ENCODE measurements around the gene SMIM28.

SMIM28 gene

DNA sequence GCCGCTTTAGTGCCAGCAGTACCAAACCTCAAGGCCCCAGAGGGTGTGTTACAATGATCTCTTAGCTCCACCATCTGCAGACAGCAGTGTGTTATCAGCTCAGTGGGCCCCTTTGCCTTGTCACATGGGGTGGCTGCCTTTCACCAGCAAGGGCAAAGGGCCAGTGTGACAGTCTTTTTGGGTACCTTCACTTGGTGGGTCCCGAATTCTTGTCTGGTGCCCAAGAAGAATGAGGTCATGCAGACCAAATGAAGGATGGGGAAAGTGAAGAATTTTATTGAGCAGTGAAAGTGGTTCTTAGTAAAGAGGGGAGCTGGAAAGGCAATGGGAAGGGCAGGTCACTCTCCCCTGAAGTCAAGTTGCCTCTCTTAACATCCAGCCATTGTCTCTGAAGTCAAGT lies 2.9 kb upstream of the SMIM28 start:
- DNase-seq: no peak

DNA sequence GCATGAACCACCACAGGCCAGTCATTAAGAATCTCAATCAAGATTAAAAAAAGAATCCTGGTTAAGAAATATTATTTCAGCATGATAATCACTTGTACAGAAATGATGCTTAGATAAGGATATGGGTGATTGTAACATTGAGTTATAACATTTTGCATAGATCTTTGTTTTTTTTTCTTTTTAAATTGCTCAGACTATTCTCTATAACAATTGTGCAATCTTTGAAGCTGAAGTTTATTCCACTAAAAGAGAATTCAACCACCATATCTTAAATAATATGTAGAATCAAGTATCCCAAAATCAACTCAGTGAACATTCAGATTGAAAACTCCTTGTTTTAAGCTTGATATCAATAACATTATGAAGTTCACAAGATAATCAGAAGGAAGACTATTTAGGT lies 663 bp upstream of the SMIM28 start:
- DNase-seq: no peak

DNA sequence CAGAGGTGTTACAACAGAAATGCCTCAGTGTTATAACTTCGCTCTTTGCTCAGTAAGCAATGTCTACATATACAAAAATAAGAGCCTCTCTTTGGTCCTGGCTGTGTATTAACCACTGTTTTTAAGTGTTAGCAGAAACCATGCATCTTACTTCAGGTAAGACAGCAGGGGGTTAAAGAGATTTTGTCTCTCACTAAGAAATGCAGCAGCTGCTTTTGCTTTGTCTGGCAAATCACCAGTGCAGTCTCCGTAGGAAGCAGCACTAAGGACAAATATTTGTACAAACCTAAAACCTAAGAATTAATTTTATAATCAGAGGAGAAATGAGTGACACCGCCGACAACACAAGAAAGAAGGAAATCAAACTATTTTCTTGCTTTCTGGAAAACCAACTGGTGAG lies 758 bp downstream of the SMIM28 start:
- no peak for DNase-seq

DNA sequence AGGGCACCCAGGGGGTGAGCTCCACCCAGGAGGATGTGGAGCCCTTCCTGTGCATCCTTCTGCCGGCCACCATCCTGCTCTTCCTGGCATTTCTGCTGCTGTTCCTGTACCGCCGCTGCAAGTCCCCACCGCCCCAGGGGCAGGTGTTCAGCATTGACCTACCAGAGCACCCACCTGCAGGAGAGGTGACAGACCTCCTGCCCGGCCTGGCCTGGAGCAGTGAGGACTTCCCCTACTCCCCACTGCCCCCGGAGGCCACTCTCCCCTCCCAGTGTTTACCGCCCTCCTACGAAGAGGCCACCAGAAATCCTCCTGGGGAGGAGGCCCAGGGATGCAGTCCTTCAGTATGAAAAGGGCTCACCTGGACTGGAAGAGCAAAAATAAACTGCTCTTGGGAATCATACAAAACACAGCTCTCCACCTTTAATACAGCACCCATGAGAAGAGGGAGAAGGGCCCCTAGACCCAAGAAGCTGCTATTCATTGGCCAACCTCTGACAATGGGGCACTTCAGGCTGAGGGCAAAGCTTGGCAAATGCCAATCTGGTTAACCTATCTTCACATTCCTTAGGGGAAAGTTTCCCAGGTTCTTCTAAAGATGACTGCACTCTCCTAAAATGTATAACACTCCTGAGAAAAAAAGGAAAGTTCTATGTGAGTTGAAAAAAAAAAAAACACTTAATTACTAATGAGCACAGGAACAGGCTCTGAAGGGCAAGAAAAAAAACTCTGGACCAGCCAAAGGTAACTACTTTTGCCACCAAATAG lies 5.0 kb downstream of the SMIM28 start:
- DNase-seq: no peak

DNA sequence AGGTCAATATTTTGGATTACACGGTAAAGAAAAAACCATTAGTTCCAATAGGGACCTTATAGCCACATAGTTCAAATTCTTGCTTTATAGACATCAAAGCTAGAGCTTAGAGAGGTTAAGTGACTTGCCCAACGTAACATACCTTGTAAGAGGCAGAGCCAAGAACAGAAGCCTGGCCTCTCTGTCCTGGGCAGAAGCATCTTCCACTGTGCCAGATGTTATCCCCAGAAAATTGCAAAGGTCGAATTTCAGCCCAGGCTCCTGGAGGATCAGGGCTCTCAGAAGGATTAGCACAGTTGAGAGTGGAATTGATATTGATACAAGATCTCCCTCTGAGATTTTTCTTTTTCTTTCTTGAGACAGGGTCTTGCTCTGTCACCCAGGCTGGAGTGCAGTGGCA lies 6.1 kb downstream of the SMIM28 start:
- DNase-seq: no peak

DNA sequence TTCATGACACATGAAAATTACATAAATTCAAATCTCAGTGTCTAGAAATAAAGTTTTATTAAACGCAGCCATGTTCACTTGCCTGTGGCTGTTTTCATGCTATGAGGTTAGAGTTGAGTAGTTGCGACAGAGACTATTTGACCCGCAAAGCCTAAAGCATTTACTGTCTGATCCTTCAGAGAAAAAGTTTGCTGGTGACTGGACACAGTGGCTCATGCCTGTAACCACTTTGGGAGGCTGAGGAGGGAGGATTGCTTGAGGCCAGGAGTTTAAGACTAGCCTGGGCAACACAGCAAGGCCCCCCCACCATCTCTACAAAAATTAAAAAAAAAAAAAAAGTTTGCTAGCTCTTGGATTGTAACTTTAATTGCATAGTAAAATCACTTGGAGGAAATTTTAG lies 9.2 kb downstream of the SMIM28 start:
- DNase-seq: no peak

GRCh38 chr6:138387577-138388368 lies 10.1 kb downstream of the SMIM28 start:
- no peak for DNase-seq

GRCh38 chr6:138389551-138389950 lies 11.8 kb downstream of the SMIM28 start:
- DNase-seq: no peak

DNA sequence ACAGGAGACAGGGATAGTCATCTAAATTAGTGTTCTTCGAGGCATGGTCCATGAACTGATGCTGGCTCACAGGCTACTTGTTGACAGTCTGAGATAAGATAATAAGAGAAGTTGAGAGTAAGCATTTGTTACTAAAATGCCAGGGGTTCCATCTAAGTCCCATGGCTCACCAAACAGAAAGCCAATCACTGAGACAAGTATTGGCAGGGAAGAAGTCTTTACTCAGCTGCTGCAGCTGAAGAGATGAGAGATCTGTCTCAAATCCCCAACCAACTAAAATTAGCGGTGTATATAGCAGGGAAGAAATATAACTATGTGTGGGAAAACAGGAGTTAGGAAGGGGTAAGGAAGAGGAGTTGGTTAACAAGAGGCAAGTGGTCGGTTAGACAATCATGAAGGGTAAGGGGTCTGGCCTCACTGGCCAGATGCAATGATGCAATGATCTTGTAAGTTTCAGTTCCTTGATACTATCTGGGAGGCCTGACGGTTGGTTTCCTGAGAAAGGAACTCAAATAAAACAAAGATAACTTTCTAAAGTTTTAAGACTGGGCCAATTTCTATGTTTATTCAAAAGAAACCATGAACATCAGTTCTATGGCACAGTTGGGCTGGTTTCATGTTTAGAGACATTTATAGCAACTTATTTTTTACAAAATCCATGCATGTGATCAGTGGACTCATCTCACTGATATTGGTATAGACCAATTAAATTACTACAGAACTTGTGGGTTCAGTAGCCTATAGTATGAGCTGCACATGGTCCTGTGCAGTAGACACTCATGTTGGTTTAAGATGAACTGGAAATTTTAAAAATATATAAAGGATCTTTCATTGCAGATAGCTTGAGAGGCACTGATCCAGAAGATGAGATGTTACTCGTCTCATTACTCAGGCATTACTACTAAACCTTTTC lies 16.4 kb downstream of the SMIM28 start:
- no peak for DNase-seq

GRCh38 chr6:138396709-138397108 lies 19.0 kb downstream of the SMIM28 start:
- no peak for DNase-seq

DNA sequence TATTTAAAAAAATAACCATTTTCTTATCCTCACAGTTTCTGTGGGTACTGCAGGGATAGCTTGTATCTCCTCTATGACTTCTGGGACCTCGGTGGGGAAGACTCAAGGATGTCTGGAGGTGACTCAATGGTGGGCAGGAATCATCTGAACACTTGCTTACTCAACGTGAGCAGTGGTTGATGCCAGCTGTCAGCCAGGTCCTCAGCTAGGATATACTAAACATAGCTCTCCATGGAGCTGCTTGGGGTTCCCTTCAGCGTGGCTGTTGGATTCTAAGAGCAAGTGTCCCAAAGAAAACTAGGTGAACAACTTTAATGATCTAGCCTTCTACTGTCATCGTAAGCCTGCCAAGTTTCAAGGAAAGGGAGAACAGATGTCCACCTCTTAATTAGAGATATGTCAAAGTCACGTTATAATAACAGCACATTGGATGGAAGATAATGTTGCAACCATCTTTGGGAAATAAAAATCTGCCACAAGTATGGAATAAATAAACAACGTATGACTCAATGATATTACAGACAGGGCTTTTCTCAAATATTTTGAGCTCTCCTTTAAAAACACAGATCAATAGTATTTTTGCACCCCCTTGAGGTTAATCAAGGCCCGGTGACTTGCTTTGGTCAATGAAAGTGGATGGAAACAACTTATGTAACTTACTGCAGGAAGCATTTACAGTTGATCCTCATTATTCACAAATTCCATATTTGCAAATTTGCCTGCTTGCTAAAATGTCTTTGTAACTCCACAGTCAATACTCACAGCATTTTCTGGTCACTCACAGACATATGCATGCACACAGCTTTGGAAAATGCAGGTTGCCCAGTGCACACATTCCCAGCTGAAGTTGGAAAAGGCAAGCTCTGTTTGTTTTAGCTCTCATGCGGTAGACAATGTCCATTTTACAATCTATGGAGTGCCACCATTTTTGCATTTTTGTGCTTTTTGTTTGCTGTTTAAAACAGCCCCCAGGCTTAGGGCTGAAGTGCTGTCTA lies 19.7 kb downstream of the SMIM28 start:
- no peak for DNase-seq

DNA sequence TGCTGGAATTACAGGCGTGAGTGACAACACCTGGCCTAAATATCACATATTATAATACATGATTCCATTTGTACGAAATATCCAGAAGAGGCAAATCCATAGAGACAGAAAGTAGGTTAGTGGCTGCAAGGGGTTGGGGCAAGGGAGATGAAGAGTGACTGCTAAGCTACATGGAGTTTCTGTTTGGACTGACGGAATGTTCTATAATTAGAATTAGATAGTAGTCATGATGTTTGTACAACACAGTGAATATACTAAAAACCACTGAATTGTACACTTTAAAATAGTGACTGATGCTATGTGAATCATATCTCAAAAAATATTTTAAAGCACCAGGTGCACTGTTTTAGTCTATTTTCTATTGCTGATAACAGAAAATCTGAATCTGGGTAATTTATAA lies 22.6 kb downstream of the SMIM28 start:
- no peak for DNase-seq

GRCh38 chr6:138401960-138402837 lies 24.5 kb downstream of the SMIM28 start:
- no peak for DNase-seq

- DNase-seq: no peak
Observed at GRCh38 chr6:138402838-138403187, 25.1 kb downstream of the SMIM28 start.

DNA sequence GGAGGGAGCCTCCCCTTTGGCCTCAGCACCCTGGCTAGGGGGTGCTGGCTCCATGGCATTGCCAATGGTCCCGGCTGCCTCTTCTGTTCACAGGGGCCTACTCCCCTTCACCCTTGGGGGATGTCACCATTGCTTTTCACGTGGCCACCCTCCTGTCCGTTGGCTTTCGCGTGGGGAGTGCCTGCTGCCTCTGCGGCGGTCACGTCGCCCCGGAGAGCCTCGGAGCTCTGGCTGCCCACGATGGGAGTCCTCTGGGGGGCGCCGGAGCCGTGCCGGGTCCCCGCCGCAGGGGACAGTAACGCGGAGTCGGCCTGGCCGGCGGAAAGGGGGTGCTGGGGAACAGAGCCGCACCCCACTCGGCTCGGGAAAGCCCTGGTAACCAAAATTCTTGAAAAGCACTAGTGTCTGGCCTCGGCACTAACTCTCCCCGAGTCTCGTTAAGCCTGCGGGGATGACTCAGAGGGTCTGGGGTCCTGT lies 25.7 kb downstream of the SMIM28 start:
- peak in 5 of 14 donors; percentile 22 to 42 (median 31) for DNase-seq

DNA sequence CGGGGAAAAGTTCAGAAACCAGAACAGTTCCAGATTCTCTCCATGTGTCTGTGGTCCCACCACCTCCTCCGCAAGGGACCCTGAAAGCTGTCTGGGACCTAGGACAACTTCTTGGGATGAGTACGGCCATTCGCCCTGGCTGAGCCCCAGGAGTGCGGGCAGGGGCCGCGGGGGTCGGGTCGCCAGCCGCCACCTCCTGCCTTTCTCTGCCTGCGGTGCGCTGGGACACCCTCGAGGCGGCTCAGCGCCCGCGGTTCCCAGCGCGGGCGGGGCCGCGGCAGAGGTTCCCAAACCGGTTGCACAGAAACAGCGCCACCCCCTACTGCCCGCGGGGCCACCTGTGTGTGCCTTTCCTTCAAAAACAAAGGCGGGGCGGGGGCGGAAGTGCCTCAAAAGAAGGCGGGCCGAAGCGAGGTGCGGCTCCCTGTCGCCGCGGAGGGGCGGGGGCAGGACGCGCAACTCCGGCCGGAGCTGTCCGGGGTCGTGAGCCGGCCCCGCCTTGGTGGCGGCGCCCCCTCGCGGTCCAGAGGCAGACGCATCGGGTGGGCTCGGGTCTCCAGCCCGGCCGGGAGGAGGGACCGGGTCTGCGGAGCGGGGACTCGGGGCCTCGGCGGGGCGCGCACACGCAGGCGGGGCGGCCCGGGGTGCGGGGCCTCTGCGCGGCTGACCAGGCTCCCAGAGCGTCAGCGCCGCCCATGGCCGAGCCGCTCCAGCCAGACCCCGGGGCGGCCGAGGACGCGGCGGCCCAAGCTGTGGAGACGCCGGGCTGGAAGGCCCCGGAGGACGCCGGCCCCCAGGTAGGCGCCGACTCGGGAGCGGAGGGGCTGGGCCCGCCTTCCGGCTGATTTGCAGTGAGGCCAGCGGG lies 26.3 kb downstream of the SMIM28 start, which contains the start of gene HEBP2:
HEBP2 (plus strand) TSS at position 423 of the 865 bp plus-strand sequence; CDS start at position 696, 273 bp downstream.
- peak; percentile 17 to 93 (median 62) for DNase-seq

DNA sequence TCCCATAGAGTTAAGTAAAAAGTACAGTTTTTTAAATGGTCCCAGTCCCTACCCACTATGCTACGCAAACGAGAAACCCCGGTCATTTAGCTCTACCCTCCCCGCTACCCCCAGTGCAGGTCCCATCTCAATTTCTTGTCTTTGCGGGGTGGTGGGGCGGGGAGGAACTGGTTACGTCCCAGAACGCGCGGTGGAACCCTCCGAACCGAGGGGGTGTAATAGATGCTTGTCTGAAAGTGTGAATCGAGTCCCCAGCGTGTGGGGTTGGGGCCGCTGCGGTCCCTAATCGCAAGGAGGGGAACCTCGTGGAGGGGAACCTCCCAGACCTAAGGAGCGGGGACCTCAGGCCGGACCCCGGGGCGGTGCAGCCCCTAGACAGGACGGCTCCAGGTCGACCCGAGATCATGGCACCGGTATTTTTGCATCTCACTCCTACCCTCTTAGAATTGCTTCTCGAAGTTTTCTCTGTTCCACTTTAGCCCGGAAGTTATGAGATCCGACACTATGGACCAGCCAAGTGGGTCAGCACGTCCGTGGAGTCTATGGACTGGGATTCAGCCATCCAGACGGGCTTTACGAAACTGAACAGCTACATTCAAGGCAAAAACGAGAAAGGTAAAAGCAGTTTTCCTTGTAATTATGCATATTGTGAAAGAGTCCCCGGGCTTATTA lies 27.1 kb downstream of the SMIM28 start:
- peak in 8 of 14 donors; percentile 16 to 54 (median 44) for DNase-seq

- DNase-seq: no peak
Observed at GRCh38 chr6:138405816-138406413, 28.2 kb downstream of the SMIM28 start.

Measured in C1 segment of cervical spinal cord (tissue), 14 donors.